Measurements from ENCODE around the gene PCDH1.
"Not testable (repeated sequence)": the region's sequence is repeated elsewhere in the genome, so short reads cannot be mapped to it uniquely, and the experiment has no call there.

Gene PCDH1

DNA sequence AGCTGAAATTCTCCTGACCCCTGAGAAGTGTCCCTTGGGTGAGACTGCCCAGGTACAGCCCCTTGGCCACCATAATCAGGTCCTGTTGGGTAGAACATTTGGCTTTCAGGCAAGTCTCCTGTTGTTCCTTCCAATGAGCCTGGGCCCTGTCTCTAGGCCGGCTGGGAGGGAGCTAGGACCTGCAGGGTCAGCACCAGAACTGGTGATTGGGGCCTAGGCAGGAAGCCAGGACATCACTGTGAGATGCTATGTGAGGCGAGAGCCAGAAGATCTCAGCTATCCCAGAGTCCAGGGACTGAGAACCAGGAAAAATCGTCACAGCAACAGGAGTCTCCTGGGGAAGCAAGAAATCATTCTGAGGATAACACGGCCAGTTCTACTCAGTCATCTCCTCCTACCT, 51.5 kb downstream of the PCDH1 start:
- DNase-seq = no peak

DNA sequence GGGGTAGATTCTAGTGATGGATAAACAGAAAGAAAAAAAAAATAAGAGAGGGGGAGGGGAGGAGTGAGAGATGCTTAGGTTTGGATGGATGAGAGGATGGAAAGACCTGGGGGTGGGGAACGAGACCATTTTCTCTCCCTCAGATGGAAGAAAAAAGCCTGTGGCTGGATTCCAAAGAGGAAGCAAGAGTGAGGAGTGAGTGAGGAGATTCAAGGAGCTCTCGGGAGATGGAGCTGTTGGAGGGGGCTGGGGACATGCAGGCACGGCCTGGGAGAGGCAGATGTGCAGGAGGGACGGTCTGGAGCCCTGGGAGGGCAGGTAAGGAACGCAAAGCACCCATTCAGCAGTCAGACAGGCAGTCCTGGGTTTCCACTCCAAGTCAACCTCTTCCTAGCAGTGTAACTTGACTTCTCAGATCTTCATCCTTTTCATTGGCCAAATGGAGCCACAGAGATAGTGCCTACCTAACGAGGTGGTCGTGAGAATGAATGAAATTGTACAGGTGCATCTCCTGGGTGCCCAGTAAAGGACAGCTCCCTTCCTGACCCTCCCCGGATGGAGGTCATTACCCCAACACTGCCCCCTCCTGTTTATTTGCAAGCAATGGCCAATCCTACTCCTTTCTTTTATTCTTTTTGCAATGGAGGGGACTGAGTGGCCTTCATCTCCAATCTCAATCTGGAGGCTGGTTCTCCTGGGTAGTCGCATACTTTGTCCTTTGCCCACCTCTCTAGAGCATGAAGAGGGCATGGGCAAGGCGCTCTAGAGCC, 52.2 kb downstream of the PCDH1 start:
- no peak for DNase-seq

DNA sequence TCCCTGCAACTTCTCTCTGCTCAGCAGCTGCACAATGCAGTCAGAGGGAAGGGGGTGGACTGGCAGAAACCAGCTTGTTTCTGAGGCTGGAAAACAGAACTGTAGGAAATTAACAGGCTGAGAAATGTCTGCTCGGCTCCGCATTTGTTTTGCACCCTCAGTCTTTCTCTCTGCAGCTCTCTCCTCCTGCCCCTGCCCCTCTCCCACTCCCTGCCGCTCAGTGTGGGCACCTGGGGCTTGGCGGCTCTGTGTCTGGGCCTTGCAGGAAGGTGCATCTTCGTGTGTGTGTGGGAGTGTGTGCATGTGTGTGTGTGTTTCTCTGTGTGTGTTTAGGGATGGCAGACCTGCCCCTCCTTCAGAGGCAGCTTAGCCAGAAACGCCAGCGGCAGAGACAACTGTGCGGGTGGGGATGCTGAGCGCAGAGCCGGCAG, 53.0 kb downstream of the PCDH1 start:
- no peak for DNase-seq

DNA sequence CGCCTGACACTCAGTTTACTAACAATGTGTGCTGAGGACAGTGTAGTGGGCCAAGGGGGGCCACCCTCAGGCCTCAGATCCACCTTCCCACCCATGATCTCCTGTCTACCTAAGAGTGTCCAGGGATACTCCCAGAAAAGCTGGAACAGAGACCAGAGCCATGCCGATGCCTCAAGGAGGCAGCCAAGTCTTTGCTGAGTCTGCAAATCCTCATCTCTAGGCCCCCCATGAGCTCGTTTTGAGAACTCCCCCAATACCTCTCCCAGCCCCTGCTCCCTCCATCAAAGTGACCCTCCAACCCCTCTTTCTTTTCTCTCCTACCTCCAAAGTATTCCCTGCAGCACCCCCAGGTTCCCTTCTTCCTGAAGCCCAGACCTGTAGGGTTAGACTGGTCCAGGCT, 53.5 kb downstream of the PCDH1 start:
- DNase-seq = no peak

DNA sequence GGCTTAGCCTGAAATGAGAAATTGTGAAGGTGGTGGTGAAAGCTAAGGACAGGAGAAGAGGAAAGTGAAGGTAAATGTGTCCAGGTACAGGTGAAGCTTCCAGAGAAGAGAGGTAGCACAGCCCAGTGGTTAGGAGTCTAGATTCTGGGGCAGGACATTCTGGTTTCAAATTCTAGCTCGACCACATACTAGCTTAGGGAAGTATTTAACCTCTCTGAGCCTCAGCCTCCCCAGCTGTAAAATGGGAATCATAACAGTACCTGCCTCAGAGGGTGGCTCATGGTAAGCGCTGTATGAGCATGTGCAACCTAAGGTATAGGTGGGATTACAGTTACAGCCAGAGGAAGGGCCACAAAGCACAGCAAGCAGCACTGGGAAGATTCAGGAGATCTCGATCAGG, 55.2 kb downstream of the PCDH1 start:
- DNase-seq = no peak

DNA sequence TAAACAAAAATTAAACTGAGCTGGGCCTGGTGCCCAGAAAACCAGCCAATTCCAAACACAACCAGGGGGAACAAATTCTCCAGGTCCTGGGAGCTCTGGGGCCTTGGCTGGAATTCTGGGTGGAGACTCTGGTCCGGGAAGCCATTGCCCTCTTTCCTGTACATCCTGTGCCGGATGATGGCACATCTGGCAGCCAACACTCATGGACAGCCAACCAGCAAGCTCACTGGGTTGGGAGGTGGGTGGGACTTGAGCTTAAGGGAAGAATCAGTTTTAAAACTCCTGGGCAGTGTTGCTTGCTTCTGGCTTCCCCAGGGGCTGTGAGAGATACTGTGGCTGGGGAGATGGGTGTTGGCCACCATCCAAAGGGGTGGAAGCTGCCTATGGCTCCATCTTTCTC, 56.1 kb downstream of the PCDH1 start:
- DNase-seq = no peak

DNA sequence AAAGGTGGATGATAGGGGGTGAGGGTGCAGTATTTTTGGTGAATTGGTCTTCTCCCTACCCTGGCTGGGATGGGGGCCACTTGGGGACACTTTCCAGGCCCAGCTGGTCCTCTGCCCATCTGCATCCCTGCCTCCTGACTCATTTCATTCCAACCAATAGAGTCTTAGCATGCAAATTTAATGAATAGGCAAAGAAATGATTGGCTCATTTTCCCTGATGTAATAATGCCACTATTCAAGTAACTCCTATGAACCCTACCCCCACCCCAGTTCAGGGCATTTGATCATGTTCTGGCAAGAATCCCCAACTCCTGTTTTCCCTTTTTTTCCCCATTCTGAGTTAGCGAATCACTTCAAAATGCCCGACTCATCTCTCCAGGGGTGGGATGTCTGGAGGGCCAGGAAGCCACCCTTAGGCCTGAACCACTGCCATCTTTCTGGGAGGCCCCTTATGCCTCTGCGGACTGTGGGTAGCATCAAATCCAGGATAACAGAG, 56.7 kb downstream of the PCDH1 start:
- no peak for DNase-seq

DNA sequence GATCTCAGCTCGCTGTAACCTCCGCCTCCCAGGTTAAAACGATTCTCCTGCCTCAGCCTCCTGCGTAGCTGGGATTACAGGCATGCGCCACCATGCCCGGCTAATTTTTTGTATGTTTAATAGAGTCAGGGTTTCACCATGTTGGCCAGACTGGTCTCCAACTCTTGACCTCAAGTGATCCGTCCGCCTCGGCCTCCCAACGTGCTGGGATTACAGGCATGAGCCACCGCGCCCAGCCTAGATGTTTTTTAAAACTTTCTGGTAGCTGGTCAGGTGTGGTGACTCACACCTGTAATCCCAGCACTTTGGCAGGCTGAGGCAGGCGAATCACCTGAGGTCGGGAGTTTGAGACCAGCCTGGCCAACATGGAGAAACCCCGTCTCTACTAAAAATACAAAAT, 57.5 kb downstream of the PCDH1 start:
- DNase-seq = not testable (repeated sequence)

DNA sequence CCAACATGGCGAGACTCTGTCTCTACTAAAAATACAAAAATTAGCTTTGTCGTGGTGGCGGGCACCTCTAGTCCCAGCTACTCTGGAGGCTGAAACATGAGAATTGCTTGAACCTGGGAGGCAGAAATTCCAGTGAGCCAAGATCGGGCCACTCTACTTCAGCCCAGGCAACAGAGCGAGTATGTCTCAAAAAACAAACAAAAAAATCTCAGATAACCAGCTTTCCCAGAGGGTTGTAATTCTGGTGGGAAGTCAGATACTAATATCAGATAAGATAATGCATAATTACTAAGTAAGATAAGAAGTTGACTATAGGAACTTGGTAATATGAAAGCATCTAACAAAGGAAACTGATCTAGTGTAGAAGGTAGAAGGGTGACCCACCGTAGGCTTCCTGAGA, 60.6 kb downstream of the PCDH1 start:
- DNase-seq = no peak

DNA sequence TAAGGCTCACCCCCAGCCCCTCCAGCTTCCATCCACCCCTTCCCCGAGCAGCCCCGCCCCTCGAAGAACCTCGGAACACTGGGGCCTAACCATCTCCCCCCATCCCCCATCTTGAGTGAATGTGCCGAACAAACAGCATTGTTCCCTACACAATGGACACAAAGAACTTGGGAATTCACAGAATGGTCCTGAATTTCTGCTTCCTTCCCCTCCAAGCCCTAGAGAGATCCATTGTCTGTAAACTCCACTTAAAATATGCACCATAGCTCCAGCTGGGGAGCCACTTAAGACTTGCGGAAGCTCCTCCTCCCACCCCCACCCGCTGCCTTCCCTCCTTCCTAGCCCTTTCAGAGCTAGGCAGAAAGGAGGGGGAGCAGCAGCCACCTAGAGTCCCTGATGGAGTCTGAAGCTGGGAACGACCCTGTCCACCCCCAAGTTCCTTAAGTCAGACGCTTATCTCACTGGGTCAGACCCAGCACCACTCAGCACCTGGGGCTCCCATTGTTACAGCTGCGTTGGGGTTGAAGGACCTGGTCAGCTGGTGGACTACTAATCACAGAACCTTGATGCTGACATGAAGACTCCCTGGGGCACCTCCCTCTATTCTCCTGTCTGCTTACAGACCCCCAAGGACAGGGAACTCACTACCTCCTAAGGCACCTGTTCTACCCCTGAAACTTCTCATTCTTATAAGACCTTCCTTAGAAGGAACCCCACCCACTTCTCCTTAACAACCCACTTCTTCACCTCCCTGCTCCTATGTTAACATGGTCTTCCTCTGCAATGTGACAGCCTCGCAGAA, 61.4 kb downstream of the PCDH1 start:
- DNase-seq = no peak

DNA sequence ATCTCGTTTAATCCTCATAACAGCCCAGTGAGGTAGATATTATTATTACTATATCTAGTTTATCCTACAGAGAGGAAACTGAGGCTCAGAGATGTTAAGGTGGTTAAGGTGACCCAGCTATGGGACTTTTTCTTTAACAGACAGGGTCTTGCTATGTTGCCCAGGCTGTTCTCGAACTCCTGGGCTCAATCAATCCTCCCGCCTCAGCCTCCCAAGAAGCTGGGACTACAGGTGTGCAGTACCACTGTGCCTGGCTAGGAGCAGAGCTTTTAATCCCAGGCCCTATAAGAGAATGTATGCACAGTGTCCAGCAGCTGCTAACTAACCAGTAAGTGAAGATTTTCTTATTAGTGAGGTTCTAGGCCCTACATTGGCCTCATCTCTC, 62.4 kb downstream of the PCDH1 start:
- DNase-seq = no peak

DNA sequence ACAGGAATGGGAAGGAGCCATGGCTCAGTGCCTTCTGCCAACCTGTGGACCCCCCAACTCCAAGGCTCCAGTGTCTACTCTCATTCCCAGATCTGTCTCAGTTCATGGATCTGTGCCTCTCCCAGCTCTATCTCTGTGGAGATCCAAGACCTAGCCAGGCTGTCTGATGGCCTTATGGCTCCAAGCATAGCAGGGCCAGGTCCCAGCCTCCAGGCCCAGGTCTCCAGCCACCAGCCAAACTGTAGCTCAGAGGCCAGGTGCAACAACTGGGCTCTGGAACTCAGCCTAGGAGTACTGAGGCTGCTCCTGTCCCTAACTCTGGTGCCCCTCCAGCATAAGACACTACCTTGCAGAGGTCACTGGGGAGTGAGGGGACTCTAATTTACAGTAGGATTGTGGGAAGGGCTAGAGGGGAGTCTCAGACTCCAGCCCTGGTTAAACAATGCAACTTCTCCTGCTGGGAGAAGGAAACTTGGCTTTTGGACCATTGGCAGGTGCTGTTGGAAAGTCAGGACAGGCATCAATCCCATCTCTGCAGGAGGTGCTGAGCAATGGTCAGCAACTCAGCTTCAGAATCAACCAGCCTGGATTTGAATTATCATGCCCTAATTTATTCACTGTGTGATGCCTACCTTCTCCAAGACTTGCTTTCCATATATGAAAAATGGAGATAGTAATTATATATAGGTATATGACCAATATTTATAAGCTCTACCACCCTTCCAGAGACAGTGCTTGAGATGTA, 63.0 kb downstream of the PCDH1 start:
- DNase-seq = no peak

DNA sequence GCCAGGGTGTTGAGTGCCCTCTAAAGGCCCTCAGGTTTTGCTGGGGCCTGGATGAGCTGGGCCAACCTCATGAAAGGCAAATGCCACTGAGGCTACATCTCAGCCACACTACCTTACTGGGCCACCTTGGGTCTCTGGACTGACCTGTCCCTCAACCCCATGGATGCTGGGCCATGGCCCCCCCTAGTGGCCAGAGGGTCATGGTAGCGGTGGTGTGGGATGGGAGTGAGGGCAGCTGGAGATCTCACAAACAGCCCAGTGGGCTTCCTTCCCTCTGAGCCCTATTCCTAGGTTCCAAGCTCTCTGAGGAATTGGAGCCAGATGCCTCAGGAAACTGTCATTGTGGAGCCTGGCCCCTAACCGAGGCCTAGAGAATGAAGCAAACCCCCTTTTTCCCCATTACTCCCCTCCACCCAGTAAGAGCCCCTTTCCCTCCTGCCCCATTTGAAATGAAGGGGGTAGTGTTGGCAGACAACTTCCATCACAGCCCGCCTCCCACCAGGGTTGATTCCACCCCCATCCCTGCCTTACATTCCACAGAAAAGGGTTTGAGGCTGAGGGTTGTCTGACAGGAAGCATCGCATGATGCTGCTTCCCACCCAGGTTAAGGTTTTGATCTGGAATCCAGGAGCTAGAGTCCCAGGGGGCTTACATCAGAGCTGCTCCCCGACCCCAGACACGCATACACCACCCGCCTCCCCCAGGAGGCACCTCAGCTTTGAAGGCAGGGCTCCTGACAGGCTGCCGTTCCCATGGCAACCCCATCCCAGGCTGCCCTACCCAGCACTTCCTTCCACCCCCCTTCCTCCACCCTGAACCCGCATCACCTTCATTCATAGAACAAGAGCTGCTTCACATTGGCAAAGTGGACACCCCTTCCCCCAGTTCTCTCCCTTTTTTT, 63.9 kb downstream of the PCDH1 start:
- DNase-seq = peak; percentile 18

DNA sequence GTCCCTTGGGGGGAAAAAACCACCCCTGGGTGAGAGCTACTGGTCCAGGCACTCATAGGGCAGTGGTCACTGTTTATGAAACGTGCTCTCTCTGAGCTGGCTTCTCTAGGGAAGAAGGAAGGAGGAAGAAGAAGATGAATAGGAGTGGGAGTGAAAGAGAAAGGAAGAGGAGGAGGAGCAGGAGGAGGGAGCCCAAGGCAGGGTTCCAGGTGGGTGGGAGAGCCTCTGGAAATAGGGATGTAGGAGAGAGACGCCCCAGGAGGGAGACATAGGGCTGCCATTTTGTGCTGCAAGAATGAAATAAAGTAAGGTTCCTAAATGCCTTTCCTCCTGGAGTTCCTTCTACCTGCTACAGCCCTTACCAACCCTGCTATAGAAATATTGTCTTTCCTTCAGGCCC, 65.7 kb downstream of the PCDH1 start:
- no peak for DNase-seq

DNA sequence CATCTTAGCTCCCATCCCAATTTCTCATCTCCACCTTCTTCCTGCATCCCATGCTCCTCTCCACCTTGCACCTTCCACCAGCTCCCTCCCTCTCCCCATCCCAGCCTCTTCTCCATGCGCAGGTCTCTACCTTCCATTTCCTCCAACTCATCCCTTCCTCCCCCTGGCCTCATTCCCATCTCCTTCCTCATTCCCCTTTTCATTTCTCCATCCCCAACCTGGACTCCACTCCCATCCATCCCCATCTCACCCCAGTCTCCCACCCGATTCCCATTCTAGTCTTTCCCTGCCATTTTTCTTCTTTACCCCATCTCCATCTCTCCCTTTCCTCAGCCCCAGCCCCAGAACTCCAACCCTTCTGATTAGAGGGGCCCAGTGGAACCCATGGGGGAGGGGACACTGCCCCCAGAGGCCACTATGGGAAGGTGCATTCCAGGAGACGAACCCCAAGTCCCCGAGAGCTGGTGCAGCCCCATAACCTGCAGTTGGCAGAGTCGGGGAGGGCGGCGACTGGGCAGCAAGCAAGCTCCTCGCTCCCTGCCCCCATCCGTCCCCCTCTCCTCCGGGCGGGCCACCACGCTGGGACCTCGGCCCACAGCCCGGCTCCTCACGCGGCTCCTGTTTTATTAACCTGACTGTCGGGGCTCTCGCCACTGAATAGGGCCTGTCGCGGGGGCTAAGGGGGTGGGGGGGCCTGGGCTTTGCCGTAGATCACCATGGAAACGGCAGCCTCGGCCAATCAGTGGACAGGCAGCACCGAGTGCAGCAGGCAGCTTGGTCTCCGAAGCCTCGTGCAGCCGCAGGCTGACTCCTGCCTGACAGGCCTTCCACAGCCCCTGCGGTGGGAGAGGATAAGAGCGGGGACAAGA, 66.7 kb downstream of the PCDH1 start:
- no peak for DNase-seq

DNA sequence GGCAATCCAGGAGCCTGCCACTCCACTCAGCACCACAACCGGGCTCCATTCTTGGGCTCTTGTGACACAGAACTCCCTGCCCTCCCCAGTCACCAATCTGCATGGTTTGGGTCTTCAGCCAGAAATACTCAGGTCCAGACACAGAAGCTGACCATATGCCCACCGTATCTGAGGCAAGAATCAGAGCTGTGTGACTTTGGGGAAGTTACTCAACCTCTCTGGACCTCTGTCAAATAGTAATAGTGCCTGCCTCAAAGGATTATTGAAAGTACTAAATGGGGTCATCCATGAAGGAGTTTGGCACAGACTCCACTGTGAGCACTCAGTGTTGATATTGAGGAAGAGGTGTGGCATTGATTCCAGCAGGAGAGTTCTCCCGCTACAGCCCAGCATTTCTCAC, 67.5 kb downstream of the PCDH1 start:
- no peak for DNase-seq

DNA sequence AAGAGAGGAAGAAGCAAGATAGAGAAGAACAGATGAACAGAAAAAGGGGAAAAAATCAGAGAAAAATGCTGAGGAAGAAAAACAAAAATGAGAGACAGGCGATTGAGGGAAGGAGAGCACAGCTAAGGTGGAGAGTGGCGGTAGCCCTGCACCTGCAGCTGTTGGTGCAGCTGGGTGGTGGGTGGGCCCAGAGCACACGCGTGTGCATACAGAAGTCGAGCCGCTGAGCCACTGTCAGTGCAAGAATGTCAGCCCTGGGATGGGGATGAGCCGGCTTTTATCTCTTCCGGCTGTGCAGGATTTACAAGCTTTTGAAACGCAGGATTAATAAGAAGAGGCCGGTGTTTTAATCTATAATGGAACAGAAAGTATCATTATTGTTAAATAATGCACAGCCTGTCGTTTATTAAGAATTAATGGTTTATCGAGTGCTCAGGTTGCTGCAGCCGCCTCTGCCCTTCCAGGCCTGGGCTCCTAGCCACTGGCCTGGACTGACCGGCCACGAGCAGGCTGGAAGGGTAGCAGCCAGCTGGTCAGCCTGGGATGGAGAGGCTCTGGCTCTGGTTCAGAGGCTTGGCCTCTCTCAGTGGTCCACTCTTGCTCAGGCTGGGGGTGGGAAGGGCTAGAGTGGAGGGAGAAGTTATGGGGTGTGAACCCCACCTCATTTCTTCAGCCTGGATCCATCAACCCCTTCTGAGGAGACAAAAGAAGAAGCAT, 68.7 kb downstream of the PCDH1 start:
- no peak for DNase-seq

DNA sequence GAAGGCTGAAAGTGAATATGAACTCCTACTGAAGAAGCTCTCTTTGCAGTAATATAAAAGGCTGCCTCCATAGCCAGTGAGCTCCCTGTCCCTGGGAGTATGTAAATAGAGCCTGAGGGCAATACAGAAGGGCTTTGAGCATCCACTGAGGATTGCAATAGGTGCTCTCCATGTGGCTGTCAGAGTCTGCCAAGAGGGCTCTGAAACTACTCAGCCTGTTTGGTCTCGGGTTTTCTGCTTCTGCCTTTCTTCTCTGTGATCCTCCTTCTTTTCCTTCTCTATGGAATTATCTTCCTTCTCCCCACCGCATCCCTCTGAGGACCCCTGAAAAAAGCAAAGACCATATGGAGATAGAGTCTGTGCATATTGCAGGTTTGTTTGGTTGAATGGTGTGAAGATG, 69.4 kb downstream of the PCDH1 start:
- DNase-seq = no peak

DNA sequence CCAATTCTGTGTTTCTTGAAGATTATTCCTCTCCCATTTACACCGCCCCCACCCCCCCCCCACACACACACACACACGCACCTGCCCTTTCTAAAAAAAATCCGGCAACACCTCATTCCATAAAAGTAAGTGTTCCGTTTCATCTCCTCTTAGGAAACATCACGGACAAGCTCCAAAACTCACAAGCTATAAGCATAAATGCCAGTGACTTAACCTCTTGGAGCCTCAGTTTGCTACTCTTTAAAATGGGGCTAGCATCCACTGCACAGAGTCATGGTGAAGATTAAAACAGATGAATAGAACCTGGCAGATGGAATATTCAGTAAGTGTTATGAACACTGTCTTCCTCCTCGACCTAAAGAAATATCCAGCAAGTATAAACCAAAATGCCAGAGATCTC, 70.5 kb downstream of the PCDH1 start:
- no peak for DNase-seq

DNA sequence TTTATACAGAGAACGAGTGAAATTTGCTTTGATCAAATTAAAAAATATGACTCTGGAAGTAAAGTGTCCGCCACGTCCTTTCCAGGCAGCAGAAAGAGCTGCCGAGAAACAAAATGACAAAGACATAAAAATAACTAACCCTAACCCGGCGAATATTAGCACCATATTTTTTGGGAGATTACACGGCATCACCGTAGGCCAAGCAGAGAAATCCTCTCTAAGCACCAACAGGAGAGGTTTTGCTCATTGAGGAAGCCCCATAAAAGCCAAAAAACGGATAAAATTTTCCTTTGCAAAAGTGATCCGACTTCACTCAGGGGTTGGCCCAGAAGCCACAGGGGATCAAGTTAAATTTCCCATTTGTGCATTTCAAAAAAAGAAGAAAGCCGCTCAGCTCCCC, 70.9 kb downstream of the PCDH1 start:
- no peak for DNase-seq

DNA sequence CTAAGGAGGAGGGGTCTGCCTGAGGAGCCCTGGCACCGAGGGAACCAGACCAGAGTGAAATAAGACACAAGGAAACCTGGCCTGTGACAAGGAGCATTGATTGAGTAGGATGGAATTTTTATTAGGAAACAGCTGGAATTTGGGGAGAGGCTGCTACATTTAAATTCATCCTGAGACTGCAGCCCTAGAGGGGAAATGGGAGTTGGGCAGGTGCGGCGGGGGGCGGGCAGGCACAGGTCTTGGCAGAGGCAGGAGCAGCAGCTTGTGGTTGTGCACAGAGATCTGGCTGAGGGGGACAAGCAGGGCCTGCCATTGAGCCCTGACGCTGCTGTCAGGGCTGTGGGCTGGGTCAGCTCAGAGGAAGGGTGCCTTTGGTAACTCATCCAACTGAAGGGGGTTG, 71.6 kb downstream of the PCDH1 start:
- no peak for DNase-seq

All from activated T-cell treated with anti-CD3 and anti-CD28 coated beads for 4 hours (primary cell).